ENCODE data around the gene TFAP2E.

- TF ChIP-seq CTCF (IDR thresholded peaks at IDR 0.05), result no peak
- TF ChIP-seq POLR2A (IDR thresholded peaks at IDR 0.05), result no peak
These were observed 17.3 kb upstream of the TFAP2E start for GRCh38 chr1:35555601-35556477.

Data from uterus (tissue), 2 donors.